H1 (cell line): ENCODE measurements around the gene TNFRSF13B. TPM values are rescaled to one million over a fixed set of nuclear protein-coding genes. Genes with fewer than 3 reads are reported as not detected.

Experiments used
- EP300 ChIP-seq, 2 experiments: IDR thresholded peaks; 1 replicate in 1 of 2; 2 replicates in 1 of 2; pipeline ENCODE4 v1.6.1; 2011 to 2012; ENCODE audit warnings: low read depth in 2 of 2, low read length in 2 of 2, mild to moderate bottlenecking in 2 of 2, borderline replicate concordance in 1 of 2, inconsistent platforms in 1 of 2, moderate library complexity in 1 of 2
- JUN ChIP-seq: IDR thresholded peaks from 2 replicates; pipeline ENCODE4 v1.6.1; 2011; ENCODE audit warnings: low read depth, mild to moderate bottlenecking, improper control_type of control experiment, low read length
- POLR2AphosphoS5 ChIP-seq: IDR thresholded peaks from 2 replicates; pipeline ENCODE4 v1.6.1; 2011; ENCODE audit warnings: low read depth, low read length
- RAD21 ChIP-seq, 2 experiments: IDR thresholded peaks in 1 of 2; conservative IDR thresholded peaks in 1 of 2; 2 replicates each; pipeline ENCODE4 v1.6.1; 2011; ENCODE audit warnings: low read depth in 2 of 2, low read length in 2 of 2, improper control_type of control experiment in 1 of 2, inconsistent platforms in 1 of 2, mild to moderate bottlenecking in 1 of 2, moderate library complexity in 1 of 2
- YY1 ChIP-seq: IDR thresholded peaks from 2 replicates; pipeline ENCODE4 v1.6.1; 2011; ENCODE audit warnings: low read depth, mild to moderate bottlenecking, low read length
- ZNF274 ChIP-seq: IDR thresholded peaks from 2 replicates; pipeline ENCODE4 v1.7.0; 2012; ENCODE audit warnings: low read length, borderline replicate concordance; ENCODE audit errors: extremely low read depth
- polyA plus RNA-seq, 7 experiments: library from polyadenylated mRNA; depleted of rRNA in 3 of 7; stranded (reverse) in 5 of 7; unstranded in 2 of 7; fragments of >200 nt in 5 of 7; fragments of 200-250 nt in 2 of 7; gene quantifications; 1 replicate in 5 of 7; 2 replicates in 1 of 7; 4 replicates in 1 of 7; pipeline versions ENCODE4 v1.2.1 to v1.2.3, GENCODE V29; 2011 to 2013; ENCODE audit warnings: missing spikeins in 2 of 7, mixed read lengths in 2 of 7
- total RNA-seq: library from RNA; stranded (reverse); fragmentation: NEBNext Ultra II Directional; extraction: Animal tissue kit (Norgen Biotek cat#: 25700); gene quantifications from 2 replicates; pipeline ENCODE4 v1.2.1, GENCODE V29; 2021
- TF ChIP-seq, protein P1 (sequence below): IDR thresholded peaks from 2 replicates; pipeline ENCODE4 v1.6.1; 2012; ENCODE audit warnings: inconsistent platforms
- TF ChIP-seq, protein P2 (sequence below): IDR thresholded peaks from 2 replicates; pipeline ENCODE4 v1.6.1; 2012; ENCODE audit warnings: low read length, inconsistent platforms

TNFRSF13B gene
- total and polyA plus RNA-seq, 2 of the 8 experiments (the other 6 are each of a cell fraction or from before 2014, with no cell fraction given), result not detected

DNA sequence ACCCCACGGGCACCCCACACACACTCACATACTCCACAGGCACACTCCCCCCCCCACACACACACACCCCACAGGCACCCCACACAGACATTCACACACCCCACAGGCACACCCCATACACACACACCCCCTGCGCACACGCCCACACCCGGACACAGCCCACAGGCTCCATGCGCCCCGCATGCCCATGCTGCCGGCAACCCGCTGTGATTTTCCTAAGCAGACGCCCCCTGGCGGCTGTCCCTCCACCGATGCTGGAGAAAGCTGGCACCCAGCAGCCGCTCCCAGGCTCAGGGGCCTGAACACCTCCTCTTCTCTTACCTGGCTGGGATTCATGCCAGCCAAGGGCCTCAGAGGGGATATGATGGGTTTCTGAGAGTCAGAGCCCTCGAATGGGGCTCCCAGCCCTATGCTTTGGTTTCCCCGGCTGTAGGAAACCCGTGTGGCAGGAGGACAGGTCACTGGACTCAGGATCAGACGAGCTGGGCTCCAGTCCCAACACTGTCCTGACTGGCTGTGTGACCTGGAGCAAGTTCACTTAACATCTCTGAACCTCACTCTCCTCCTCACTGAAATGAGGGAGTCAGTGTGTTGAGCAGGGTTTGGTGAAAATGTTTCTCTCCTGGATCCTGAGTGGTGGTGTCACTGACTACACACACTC is 19.6 kb upstream of the TNFRSF13B start (continued):
- TF ChIP-seq ZNF274, result no peak
- peak; percentile 56 to 71 for TF ChIP-seq RAD21 (IDR thresholded peaks at IDR 0.05 in 1 of 2, conservative IDR thresholded peaks at IDR 0.05 in 1 of 2; ENCODE audit: low read depth in 2 of 2, low read length in 2 of 2)
- TF ChIP-seq EP300 (IDR thresholded peaks at IDR 0.05; ENCODE audit: borderline replicate concordance in 1 of 2, low read depth in 2 of 2, low read length in 2 of 2), result no peak
- TF ChIP-seq YY1, result 0 out of 2 replicates have a peak, but pooled peaks have one; percentile 44
- TF ChIP-seq, protein P1, sequence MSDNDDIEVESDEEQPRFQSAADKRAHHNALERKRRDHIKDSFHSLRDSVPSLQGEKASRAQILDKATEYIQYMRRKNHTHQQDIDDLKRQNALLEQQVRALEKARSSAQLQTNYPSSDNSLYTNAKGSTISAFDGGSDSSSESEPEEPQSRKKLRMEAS, result peak; percentile 80
- TF ChIP-seq, protein P2, sequence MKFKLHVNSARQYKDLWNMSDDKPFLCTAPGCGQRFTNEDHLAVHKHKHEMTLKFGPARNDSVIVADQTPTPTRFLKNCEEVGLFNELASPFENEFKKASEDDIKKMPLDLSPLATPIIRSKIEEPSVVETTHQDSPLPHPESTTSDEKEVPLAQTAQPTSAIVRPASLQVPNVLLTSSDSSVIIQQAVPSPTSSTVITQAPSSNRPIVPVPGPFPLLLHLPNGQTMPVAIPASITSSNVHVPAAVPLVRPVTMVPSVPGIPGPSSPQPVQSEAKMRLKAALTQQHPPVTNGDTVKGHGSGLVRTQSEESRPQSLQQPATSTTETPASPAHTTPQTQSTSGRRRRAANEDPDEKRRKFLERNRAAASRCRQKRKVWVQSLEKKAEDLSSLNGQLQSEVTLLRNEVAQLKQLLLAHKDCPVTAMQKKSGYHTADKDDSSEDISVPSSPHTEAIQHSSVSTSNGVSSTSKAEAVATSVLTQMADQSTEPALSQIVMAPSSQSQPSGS, result no peak
- no peak for TF ChIP-seq JUN
- no peak for TF ChIP-seq POLR2AphosphoS5
